Breast epithelium (tissue), 4 donors: ENCODE measurements around the gene PLSCR1. TPM values are rescaled to one million over a fixed set of nuclear protein-coding genes. Genes with fewer than 3 reads are reported as not detected.

Experiments
- DNase-seq, 2 donors: peaks; one replicate each; pipeline ENCODE4 v3.0.0-alpha.2; 2019; ENCODE audit warnings: low spot score in 2 of 2
- H3K27ac ChIP-seq, 2 donors: fragments of 200-600 bp; sonication (generic) in 1 of 2; one replicate each; pipeline ENCODE4 v1.5.1; 2016 to 2019; ENCODE audit warnings: mild to moderate bottlenecking in 1 of 2
- H3K27me3 ChIP-seq, 2 donors: fragments of 200-600 bp; sonication (generic) in 1 of 2; one replicate each; pipeline versions ENCODE4 v1.5.1 to v1.6.0; 2017 to 2019; ENCODE audit warnings: control low read depth in 1 of 2, mild to moderate bottlenecking in 1 of 2
- H3K36me3 ChIP-seq: fragments of 200-600 bp; one replicate; pipeline ENCODE4 v1.5.1; 2019
- H3K4me1 ChIP-seq, 2 donors: fragments of 200-600 bp; sonication (generic); one replicate each; pipeline ENCODE4 v1.5.1; 2016 to 2019; ENCODE audit warnings: control low read depth in 1 of 2
- H3K4me3 ChIP-seq, 3 donors: fragments of 200-600 bp; sonication (generic); 1 replicate in 2 of 3; 2 replicates in 1 of 3; pipeline ENCODE4 v1.5.1; 2016 to 2019; ENCODE audit warnings: mild to moderate bottlenecking in 3 of 3, moderate library complexity in 2 of 3
- H3K9me3 ChIP-seq, 2 donors: fragments of 200-600 bp; sonication (generic) in 1 of 2; one replicate each; pipeline ENCODE4 v1.5.1; 2016 to 2019; ENCODE audit warnings: control low read depth in 1 of 2
- POLR2A ChIP-seq: fragments of 450-650 bp; IDR thresholded peaks from one replicate; pipeline ENCODE4 v1.6.1; 2016; ENCODE audit warnings: antibody characterized with exemption, mild to moderate bottlenecking, moderate library complexity
- POLR2AphosphoS5 ChIP-seq, 3 donors: sonication (generic); formaldehyde crosslinking; IDR thresholded peaks; one replicate each; pipeline ENCODE4 v1.6.1; 2017; ENCODE audit warnings: antibody characterized with exemption in 3 of 3
- intact Hi-C: fragments of 100-400 bp; cut with DNase I; formaldehyde crosslinking; loops from one replicate; pipeline ENCODE4 v1.15.1; 2023; ENCODE audit warnings: low total_unique reads
- total RNA-seq, 3 donors: library from RNA; depleted of rRNA; stranded (reverse); fragments of >200 nt; gene quantifications; one replicate each; pipeline ENCODE4 v1.1.0, GENCODE V29; 2016
- TF ChIP-seq, protein P1 (sequence below), 3 donors: fragments of 450-650 bp; IDR thresholded peaks; one replicate each; pipeline ENCODE4 v1.5.1; 2016 to 2017; ENCODE audit warnings: antibody characterized with exemption in 3 of 3, mild to moderate bottlenecking in 3 of 3, moderate library complexity in 3 of 3

PLSCR1 gene
- total RNA-seq, 3 donors from 2014 or later = 81.8 to 149 (median 148) TPM

DNA sequence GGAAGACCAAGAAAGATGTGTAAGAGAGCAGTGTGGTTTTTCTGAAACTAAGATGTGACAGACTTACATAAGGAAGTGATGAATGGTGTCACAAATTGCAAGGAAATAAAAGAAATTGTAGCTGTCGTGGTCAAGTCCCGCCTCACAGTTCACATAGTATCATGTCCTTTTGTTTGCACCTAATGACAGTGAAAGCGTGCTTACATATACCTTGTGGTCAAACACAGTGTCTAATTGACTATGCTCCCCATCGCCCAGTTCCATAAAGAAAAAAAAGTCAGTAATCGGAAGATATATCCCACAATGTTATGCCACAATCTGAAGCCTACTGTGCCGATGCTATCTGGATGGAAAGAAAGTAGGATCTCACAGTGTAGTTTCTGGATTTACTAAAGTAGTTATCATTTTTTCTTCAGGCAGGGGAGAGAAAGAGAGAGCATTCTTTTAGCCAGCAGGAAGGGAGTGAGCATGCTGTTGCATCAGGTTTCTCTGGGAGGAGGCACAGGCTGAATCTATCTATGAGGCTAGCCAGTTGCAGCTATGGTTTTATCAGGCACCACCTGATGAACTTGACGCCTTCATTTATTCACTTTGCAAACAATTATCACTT is 9.8 kb upstream of the PLSCR1 start:
- Histone ChIP-seq H3K4me3 (no peak overlapping the region), H3K27ac (no peak overlapping the region), H3K9me3 (no peaks in the 10 kb centered on the region), H3K4me1 (no peaks in the 10 kb centered on the region), H3K27me3 (no peaks in the 10 kb centered on the region), H3K36me3 (no peaks in the 10 kb centered on the region)
- DNase-seq = no peak
- intact Hi-C loops = no loop called here
- TF ChIP-seq, protein P1, sequence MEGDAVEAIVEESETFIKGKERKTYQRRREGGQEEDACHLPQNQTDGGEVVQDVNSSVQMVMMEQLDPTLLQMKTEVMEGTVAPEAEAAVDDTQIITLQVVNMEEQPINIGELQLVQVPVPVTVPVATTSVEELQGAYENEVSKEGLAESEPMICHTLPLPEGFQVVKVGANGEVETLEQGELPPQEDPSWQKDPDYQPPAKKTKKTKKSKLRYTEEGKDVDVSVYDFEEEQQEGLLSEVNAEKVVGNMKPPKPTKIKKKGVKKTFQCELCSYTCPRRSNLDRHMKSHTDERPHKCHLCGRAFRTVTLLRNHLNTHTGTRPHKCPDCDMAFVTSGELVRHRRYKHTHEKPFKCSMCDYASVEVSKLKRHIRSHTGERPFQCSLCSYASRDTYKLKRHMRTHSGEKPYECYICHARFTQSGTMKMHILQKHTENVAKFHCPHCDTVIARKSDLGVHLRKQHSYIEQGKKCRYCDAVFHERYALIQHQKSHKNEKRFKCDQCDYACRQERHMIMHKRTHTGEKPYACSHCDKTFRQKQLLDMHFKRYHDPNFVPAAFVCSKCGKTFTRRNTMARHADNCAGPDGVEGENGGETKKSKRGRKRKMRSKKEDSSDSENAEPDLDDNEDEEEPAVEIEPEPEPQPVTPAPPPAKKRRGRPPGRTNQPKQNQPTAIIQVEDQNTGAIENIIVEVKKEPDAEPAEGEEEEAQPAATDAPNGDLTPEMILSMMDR (IDR thresholded peaks at IDR 0.05) = no peak
- TF ChIP-seq POLR2AphosphoS5 (IDR thresholded peaks at IDR 0.05) (no peak), POLR2A (no peak)

DNA sequence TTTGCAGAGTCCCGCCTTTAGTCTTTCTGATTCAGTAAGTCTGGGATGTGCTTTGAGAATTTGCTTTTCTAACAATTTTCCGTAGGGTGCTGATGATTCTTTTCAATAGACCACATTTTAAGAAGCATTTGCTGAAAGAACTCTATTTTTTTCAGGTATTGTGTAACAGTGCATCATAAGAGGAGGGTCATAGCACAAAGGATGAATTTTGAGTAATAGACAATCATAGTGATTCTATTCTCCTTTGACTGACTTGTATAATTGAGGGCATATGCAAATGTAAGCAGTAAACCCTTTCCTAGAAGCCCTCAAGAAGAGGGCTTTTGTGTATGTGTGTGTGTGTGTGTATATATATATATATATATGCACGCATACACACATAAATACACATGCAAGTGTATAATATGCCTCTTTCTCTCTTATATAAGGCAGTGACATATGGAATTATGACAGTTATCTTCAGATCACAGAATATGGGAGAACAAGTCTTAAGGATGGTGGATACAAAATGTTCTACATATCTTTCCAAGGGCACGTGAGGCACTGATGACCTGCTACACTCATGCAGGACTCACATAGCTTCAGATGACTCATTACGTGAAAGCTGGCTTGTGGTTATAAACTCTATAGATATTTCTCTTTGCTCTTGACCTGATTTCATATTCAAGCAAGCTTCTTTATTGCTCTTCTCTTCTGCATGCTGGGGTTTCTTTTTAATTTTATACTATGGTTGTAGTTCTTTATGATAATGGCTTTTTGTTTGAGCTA is 6.5 kb upstream of the PLSCR1 start:
- TF ChIP-seq, protein P1 (IDR thresholded peaks at IDR 0.05) = no peak
- no peak for TF ChIP-seq POLR2AphosphoS5 (IDR thresholded peaks at IDR 0.05)
- TF ChIP-seq POLR2A = no peak
- Histone ChIP-seq H3K9me3 (no peaks in the 10 kb centered on the region), H3K27ac (no peak overlapping the region), H3K36me3 (no peaks in the 10 kb centered on the region), H3K4me1 (no peaks in the 10 kb centered on the region), H3K27me3 (no peaks in the 10 kb centered on the region), H3K4me3 (peak overlapping the region in 2 of 3 donors; percentile 13 to 38)
- no peak for DNase-seq
- intact Hi-C loops = no loop called here

DNA sequence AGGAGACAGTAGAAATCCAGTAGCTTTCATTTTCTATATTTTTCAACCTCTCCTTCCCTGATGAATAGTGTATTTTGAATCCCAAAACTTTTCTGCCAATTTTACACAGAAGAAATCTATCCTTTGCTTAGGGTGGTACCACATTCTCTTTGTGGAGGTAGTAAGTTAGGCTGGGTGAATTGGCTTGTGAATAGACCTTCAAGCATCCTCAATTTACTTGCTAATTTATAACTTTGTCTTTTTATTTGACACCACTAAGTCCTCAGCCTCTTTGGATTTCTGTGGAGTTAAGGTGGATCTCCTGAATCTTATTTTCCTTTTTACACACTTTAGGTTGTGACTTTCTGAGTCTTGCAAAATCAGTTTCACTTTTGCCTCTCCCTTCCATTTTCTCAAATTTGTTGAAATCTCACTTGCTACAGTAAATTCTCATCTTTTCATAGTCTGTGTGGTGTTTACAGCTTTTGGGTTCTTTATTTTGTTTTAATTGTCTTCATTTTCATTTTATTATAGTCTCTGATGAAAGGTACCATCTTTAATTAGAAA is 5.7 kb upstream of the PLSCR1 start:
- no peak for DNase-seq
- peak overlapping the region in 2 of 3 donors; percentile 13 to 38 for H3K4me3 ChIP-seq
- no peak overlapping the region for H3K27ac ChIP-seq
- intact Hi-C loops = no loop called here
- no peaks in the 10 kb centered on the region for H3K4me1 ChIP-seq
- no peaks in the 10 kb centered on the region for H3K27me3 ChIP-seq
- no peaks in the 10 kb centered on the region for H3K36me3 ChIP-seq
- H3K9me3 ChIP-seq = no peaks in the 10 kb centered on the region
- TF ChIP-seq POLR2A = no peak
- TF ChIP-seq POLR2AphosphoS5 (IDR thresholded peaks at IDR 0.05) = no peak
- TF ChIP-seq, protein P1 (IDR thresholded peaks at IDR 0.05) = no peak

DNA sequence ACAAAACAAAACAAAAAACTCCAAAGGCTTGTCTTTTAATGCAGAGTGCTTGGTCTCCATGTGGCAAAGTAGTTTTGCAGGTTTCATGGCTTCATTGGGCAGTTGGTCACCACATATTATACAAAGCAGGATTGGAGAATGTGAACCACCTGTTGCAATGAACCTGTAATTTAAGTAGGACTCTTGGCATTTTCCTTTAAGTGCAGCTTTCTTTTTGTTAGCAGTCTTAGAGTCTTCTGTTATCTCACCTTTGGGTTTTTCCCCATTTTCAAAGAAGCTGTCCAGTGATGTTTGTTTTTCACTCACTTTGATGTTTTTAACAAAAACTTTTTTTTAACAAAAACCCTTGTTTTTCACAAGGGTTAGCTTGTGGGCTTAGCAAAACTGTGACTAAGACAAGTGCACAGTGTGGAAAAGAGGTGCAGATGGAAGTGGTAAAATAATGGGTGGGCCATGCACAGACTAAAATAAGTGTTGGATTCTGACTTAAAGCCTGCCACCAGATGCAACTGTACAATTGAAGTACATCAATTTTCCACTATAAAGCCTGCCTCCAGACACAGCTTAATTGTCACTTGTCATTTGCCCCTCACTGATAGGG is 2.9 kb upstream of the PLSCR1 start:
- no peaks in the 10 kb centered on the region for H3K9me3 ChIP-seq
- intact Hi-C loops = no loop called here

More for the DNA sequence above, 2.9 kb upstream of the PLSCR1 start:
- no peak for DNase-seq
- Histone ChIP-seq H3K36me3 (no peaks in the 10 kb centered on the region), H3K4me3 (no peak overlapping the region), H3K27ac (no peak overlapping the region), H3K4me1 (peaks cover 0 to 7% of the 10 kb centered on the region in 2 donors), H3K27me3 (no peaks in the 10 kb centered on the region)
- TF ChIP-seq POLR2AphosphoS5 (IDR thresholded peaks at IDR 0.05) = no peak
- TF ChIP-seq POLR2A = no peak
- TF ChIP-seq, protein P1 (IDR thresholded peaks at IDR 0.05) = no peak
